IMR-90 (cell line): Measurements from ENCODE around the gene SCGB1C1. TPM values are rescaled to one million over a fixed set of nuclear protein-coding genes. Genes with fewer than 3 reads are reported as not detected.

Experiments used
- ATAC-seq: fragments of 200-7000 bp; cut with Tn5 transposase; 2 replicates; pipeline ENCODE4 v1.9.1; 2020; ENCODE audit warnings: low read depth, mild to moderate bottlenecking, moderate library complexity
- BruUV-seq: library from RNA; stranded (reverse); fragments of 400-500 nt; replicated peaks from 2 replicates; lab custom pipeline; 2021; lab: Mats Ljungman, UMichigan
- CTCF ChIA-PET: fragments of 300-600 bp; formaldehyde crosslinking; extraction: SDS; loops from one replicate; lab custom pipeline; 2021; ENCODE audit warnings: antibody characterized with exemption; lab: Yijun Ruan, JAX
- POLR2A ChIA-PET: fragments of 300-600 bp; sonication (Branson Sonifier 250); formaldehyde crosslinking; loops from one replicate; lab custom pipeline; 2022; ENCODE audit warnings: antibody characterized with exemption; ENCODE audit not compliant: unreplicated experiment; lab: Charles Lee
- DNase-seq: peaks from one replicate; pipeline ENCODE4 v3.0.0; 2013
- H2AFZ ChIP-seq: replicated peaks from 2 replicates; pipeline ENCODE3; 2013; ENCODE audit warnings: low read length, mild to moderate bottlenecking; ENCODE audit not compliant: poor library complexity
- H2AK5ac ChIP-seq: 2 replicates; pipeline ENCODE4 v1.6.1; 2013; ENCODE audit warnings: low read depth, low read length, inconsistent platforms
- H2AK9ac ChIP-seq: replicated peaks from 2 replicates; pipeline ENCODE3; 2013; ENCODE audit warnings: mild to moderate bottlenecking, low read depth, low read length, moderate library complexity; ENCODE audit not compliant: poor library complexity
- H2BK120ac ChIP-seq: 2 replicates; pipeline ENCODE4 v1.6.1; 2013; ENCODE audit warnings: low read depth, low read length, inconsistent platforms
- H2BK15ac ChIP-seq: 3 replicates; pipeline ENCODE4 v1.6.1; 2013; ENCODE audit warnings: low read depth, low read length, inconsistent platforms
- H2BK20ac ChIP-seq: 2 replicates; pipeline ENCODE4 v1.6.1; 2013; ENCODE audit warnings: low read depth, mild to moderate bottlenecking, inconsistent platforms, low read length, moderate library complexity
- H2BK5ac ChIP-seq: 2 replicates; pipeline ENCODE4 v1.6.1; 2013; ENCODE audit warnings: mild to moderate bottlenecking, low read depth, low read length, inconsistent platforms; ENCODE audit not compliant: poor library complexity, severe bottlenecking
- H3K14ac ChIP-seq: replicated peaks from 2 replicates; pipeline ENCODE4 v1.6.1; 2013; ENCODE audit warnings: low read depth, low read length, inconsistent platforms
- H3K18ac ChIP-seq: 2 replicates; pipeline ENCODE4 v1.6.1; 2013; ENCODE audit warnings: low read depth, low read length, control low read depth
- H3K23ac ChIP-seq: 2 replicates; pipeline ENCODE4 v1.6.1; 2013; ENCODE audit warnings: low read depth, low read length, inconsistent platforms
- H3K27ac ChIP-seq: 2 replicates; pipeline ENCODE4 v1.5.1; 2013; ENCODE audit warnings: mild to moderate bottlenecking, control low read depth, low read length; ENCODE audit not compliant: insufficient read depth
- H3K27me3 ChIP-seq: 2 replicates; pipeline ENCODE4 v1.6.1; 2013; ENCODE audit warnings: low read length; ENCODE audit not compliant: control insufficient read depth, insufficient read depth
- H3K36me3 ChIP-seq: 2 replicates; pipeline ENCODE4 v1.6.1; 2013; ENCODE audit warnings: low read length, mixed read lengths; ENCODE audit not compliant: control insufficient read depth, insufficient read depth
- H3K4ac ChIP-seq: 2 replicates; pipeline ENCODE4 v1.6.1; 2013; ENCODE audit warnings: low read depth, low read length, inconsistent platforms
- H3K4me1 ChIP-seq: 2 replicates; pipeline ENCODE4 v1.6.1; 2013; ENCODE audit warnings: low read length, mixed read lengths; ENCODE audit not compliant: control insufficient read depth, insufficient read depth
- H3K4me2 ChIP-seq: 2 replicates; pipeline ENCODE4 v1.6.1; 2013; ENCODE audit warnings: low read depth, mild to moderate bottlenecking, control low read depth, low read length, moderate library complexity
- H3K4me3 ChIP-seq: 2 replicates; pipeline ENCODE4 v1.5.1; 2013; ENCODE audit warnings: low read depth, mild to moderate bottlenecking, control low read depth, low read length, moderate library complexity; ENCODE audit not compliant: insufficient read depth
- H3K56ac ChIP-seq: 2 replicates; pipeline ENCODE4 v1.6.1; 2013; ENCODE audit warnings: low read length, inconsistent platforms; ENCODE audit not compliant: insufficient read depth; ENCODE audit errors: extremely low read depth
- H3K79me1 ChIP-seq, 2 experiments: 2 replicates each; pipeline ENCODE4 v1.6.1; 2013; ENCODE audit warnings: low read length in 2 of 2, inconsistent platforms in 1 of 2, low read depth in 1 of 2
- H3K9ac ChIP-seq: 2 replicates; pipeline ENCODE4 v1.6.1; 2013; ENCODE audit warnings: low read depth, low read length, control low read depth
- H3K9me1 ChIP-seq: 2 replicates; pipeline ENCODE4 v1.6.1; 2013; ENCODE audit warnings: low read length, inconsistent platforms; ENCODE audit not compliant: insufficient read depth
- H3K9me3 ChIP-seq: 2 replicates; pipeline ENCODE4 v1.6.1; 2013; ENCODE audit warnings: low read length; ENCODE audit not compliant: control insufficient read depth, insufficient read depth
- H4K20me1 ChIP-seq: 2 replicates; pipeline ENCODE4 v1.6.1; 2013; ENCODE audit warnings: low read length, inconsistent platforms; ENCODE audit not compliant: insufficient read depth
- H4K5ac ChIP-seq: 2 replicates; pipeline ENCODE4 v1.6.1; 2013; ENCODE audit warnings: mild to moderate bottlenecking, low read depth, low read length, control low read depth
- H4K8ac ChIP-seq, 2 experiments: 2 replicates each; pipeline ENCODE4 v1.6.1; 2013; ENCODE audit warnings: low read depth in 2 of 2, low read length in 2 of 2, control low read depth in 1 of 2, inconsistent platforms in 1 of 2
- H4K91ac ChIP-seq: 2 replicates; pipeline ENCODE4 v1.6.1; 2013; ENCODE audit warnings: low read depth, low read length, inconsistent platforms; ENCODE audit not compliant: insufficient read depth
- CHD1 ChIP-seq: IDR thresholded peaks from 2 replicates; pipeline ENCODE4 v1.6.1; 2012; ENCODE audit warnings: low read depth, low read length, improper control_type of control experiment
- MAZ ChIP-seq: IDR thresholded peaks from 2 replicates; pipeline ENCODE4 v1.6.1; 2012; ENCODE audit warnings: low read depth, mild to moderate bottlenecking, low read length, improper control_type of control experiment, moderate library complexity, borderline replicate concordance
- WGBS, 2 experiments: methylation state at CpG; one replicate each; pipeline versions ENCODE4 v1.1.5 to v1.1.7; 2013; ENCODE audit warnings: missing lambda C conversion rate in 2 of 2; ENCODE audit not compliant: insufficient read length in 1 of 2; ENCODE audit errors: extremely low coverage in 2 of 2; 5-methylcytosine and 5-hydroxymethylcytosine counted together
- dilution Hi-C: fragments of 300-500 bp; cut with HindIII; formaldehyde crosslinking; loops from one replicate; pipeline ENCODE4 v1.14.3; 2018; ENCODE audit warnings: low sequenced_read_pairs; ENCODE audit not compliant: unreplicated experiment
- in situ Hi-C: fragments of 300-500 bp; cut with MboI; formaldehyde crosslinking; loops from 3 replicates; pipeline ENCODE4 v1.14.3; 2019; ENCODE audit warnings: low sequenced_read_pairs, inconsistent platforms, mixed read lengths
- intact Hi-C: fragments of 100-400 bp; cut with micrococcal nuclease; formaldehyde crosslinking; loops from 2 replicates; pipeline ENCODE4 v1.10.0; 2022
- polyA plus RNA-seq, 3 experiments: library from polyadenylated mRNA; depleted of rRNA; stranded (reverse); fragments of >200 nt; gene quantifications; 2 replicates each; pipeline ENCODE4 v1.2.3, GENCODE V29; 2012; ENCODE audit warnings: low replicate concordance in 1 of 3
- total RNA-seq: library from RNA; depleted of rRNA; stranded (reverse); fragments of >200 nt; gene quantifications from 2 replicates; pipeline ENCODE4 v1.2.3, GENCODE V29; 2012

SCGB1C1 gene
- total and polyA plus RNA-seq, 2 of the 4 experiments (the other 2 are of a cell fraction) = not detected

DNA sequence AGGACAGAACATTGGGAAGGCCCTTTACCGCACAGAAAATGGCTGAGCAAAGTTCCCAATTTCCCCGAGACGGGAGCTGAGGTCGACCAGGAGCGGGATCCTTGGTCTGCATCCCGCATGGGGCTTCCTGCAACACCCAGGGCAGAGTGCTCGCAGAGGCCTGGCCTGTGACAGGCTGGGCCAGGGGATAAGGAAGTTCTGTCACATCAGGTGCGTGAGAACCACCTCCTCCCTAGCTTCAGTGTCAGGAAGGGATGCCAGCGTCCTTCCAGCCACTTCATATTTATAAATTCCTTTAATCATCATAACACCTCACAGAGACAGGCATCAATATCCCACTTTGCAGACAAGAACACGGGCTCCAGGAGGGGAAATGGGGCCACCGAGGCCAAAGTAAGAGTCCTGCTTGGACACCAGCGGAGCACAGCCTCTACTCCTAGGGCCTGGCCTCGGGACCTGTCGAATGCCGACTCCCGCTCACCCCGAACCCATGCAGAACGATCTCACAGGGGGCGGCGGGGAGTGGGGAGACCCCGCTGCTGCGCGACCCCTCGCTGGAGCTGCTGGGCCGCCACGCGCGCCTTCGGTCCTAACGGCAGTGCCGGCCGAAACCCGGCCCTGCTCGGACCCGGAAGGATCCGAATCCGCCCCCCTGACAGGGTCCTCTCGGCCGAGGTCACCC lies 13.8 kb downstream of the SCGB1C1 start:
- Histone ChIP-seq H4K20me1 (peaks cover 88% of the 10 kb centered on the region), H3K4me2 (peak overlapping the region; percentile 94), H3K14ac (peak overlapping the region; percentile 95), H2BK5ac (peak overlapping the region; percentile 83), H3K36me3 (peaks cover 54% of the 10 kb centered on the region), H2AK9ac (peak overlapping the region; percentile 99), H4K5ac (peak overlapping the region; percentile 32), H3K18ac (no peak overlapping the region; the same call in 1 of the 2 replicates), H2BK120ac (no peak overlapping the region), H3K56ac (peak overlapping the region; percentile 77), H3K27ac (peak overlapping the region; percentile 83), H3K27me3 (no peaks in the 10 kb centered on the region), H3K9me1 (peaks cover 34% of the 10 kb centered on the region), H2AFZ (peak overlapping the region; percentile 91), H3K4me3 (peak overlapping the region; percentile 70), H3K9ac (peak overlapping the region; percentile 95), H4K91ac (peak overlapping the region; percentile 89), H2AK5ac (peak overlapping the region; percentile 52), H4K8ac (peak overlapping the region; percentile 69 to 81), H2BK15ac (no peak overlapping the region), H3K23ac (peak overlapping the region; percentile 95), H3K4ac (peak overlapping the region; percentile 89), H2BK20ac (no peak overlapping the region), H3K9me3 (no peaks in the 10 kb centered on the region), H3K4me1 (peaks cover 25% of the 10 kb centered on the region), H3K79me1 (peaks cover 45 to 87% of the 10 kb centered on the region in 2 experiments; a peak in 3 of 4 replicates)
- DNase-seq (no peak), ATAC-seq (peak; percentile 3)
- in situ Hi-C loops (no loop called here), dilution Hi-C loops (no loop called here), intact Hi-C loops (loop anchor here (2.0 to 5.0 kb wide), 4 partner anchors 101 to 311 kb away; partner anchors contain the start of gene IFITM2)
- no peak for TF ChIP-seq MAZ
- 0 out of 2 replicates have a peak, but pooled peaks have one; percentile 43 for TF ChIP-seq CHD1
- POLR2A ChIA-PET = interaction anchor here (0.8 kb wide), 1 partner anchor 38 kb away, joined by 3 read pairs; no protein-coding TSS in a partner anchor
- CTCF ChIA-PET = interaction anchor here (0.5 kb wide), 1 partner anchor 28 kb away, joined by 3 read pairs; no protein-coding TSS in a partner anchor
- no TSS peak for BruUV-seq
- 4% methylated on average over 33 of the region's 39 CpGs; no CpG with 5 or more reads in 1 of the 2 experiments for WGBS, 2 experiments
